ENCODE results near the gene PTDSS2. TPM values are rescaled to one million over a fixed set of nuclear protein-coding genes. Genes with fewer than 3 reads are reported as not detected.

The PTDSS2 gene
- total RNA-seq, 1 donor from 2014 or later: 81.1 TPM

GRCh38 chr11:452916-453527, 2.9 kb downstream of the PTDSS2 start:
- TF ChIP-seq CTCF (IDR thresholded peaks at IDR 0.05; ENCODE audit: insufficient read depth, low read length, poor library complexity, severe bottlenecking): no peak
- Histone ChIP-seq H3K4me3 (ENCODE audit: low read depth, low read length) (no peak overlapping the region), H3K27me3 (ENCODE audit: control insufficient read depth, insufficient read depth, low read length) (no peaks in the 10 kb centered on the region), H3K36me3 (ENCODE audit: control insufficient read depth, insufficient read depth, low read length) (no peaks in the 10 kb centered on the region)
- no peak for DNase-seq (ENCODE audit: low read depth)

GRCh38 chr11:453564-453963, 3.5 kb downstream of the PTDSS2 start:
- no peak for TF ChIP-seq CTCF (IDR thresholded peaks at IDR 0.05; ENCODE audit: insufficient read depth, low read length, poor library complexity, severe bottlenecking)
- Histone ChIP-seq H3K27me3 (ENCODE audit: control insufficient read depth, insufficient read depth, low read length) (no peaks in the 10 kb centered on the region), H3K36me3 (ENCODE audit: control insufficient read depth, insufficient read depth, low read length) (no peaks in the 10 kb centered on the region)

GRCh38 chr11:454043-454442, 4.0 kb downstream of the PTDSS2 start:
- Histone ChIP-seq H3K27me3 (ENCODE audit: control insufficient read depth, insufficient read depth, low read length) (no peaks in the 10 kb centered on the region), H3K4me3 (ENCODE audit: low read depth, low read length) (no peak overlapping the region), H3K36me3 (ENCODE audit: control insufficient read depth, insufficient read depth, low read length) (no peaks in the 10 kb centered on the region)
- TF ChIP-seq CTCF (IDR thresholded peaks at IDR 0.05; ENCODE audit: insufficient read depth, low read length, poor library complexity, severe bottlenecking): no peak
- no peak for DNase-seq (ENCODE audit: low read depth)

More at GRCh38 chr11:453564-453963, 3.5 kb downstream of the PTDSS2 start:
- no peak overlapping the region for H3K4me3 ChIP-seq (ENCODE audit: low read depth, low read length)
- DNase-seq (ENCODE audit: low read depth): no peak

- no peak for DNase-seq (ENCODE audit: low read depth)
- no peak overlapping the region for H3K4me3 ChIP-seq (ENCODE audit: low read depth, low read length)
- TF ChIP-seq CTCF (IDR thresholded peaks at IDR 0.05; ENCODE audit: insufficient read depth, low read length, poor library complexity, severe bottlenecking): no peak
- H3K36me3 ChIP-seq (ENCODE audit: control insufficient read depth, insufficient read depth, low read length): no peaks in the 10 kb centered on the region
- no peaks in the 10 kb centered on the region for H3K27me3 ChIP-seq (ENCODE audit: control insufficient read depth, insufficient read depth, low read length)
These were observed 4.9 kb downstream of the PTDSS2 start for GRCh38 chr11:454801-455565.

- H3K4me3 ChIP-seq (ENCODE audit: low read depth, low read length): no peak overlapping the region
- TF ChIP-seq CTCF (IDR thresholded peaks at IDR 0.05; ENCODE audit: insufficient read depth, low read length, poor library complexity, severe bottlenecking): no peak
- H3K36me3 ChIP-seq (ENCODE audit: control insufficient read depth, insufficient read depth, low read length): no peaks in the 10 kb centered on the region
- DNase-seq (ENCODE audit: low read depth): no peak
- H3K27me3 ChIP-seq (ENCODE audit: control insufficient read depth, insufficient read depth, low read length): no peaks in the 10 kb centered on the region
These were observed 5.6 kb downstream of the PTDSS2 start for GRCh38 chr11:455566-456147.
